Spleen (tissue), 11 donors: ENCODE results near the gene AGMO. TPM values are rescaled to one million over a fixed set of nuclear protein-coding genes. Genes with fewer than 3 reads are reported as not detected.
A peak's percentile ranks its signal among the peaks of the same experiment; 100 is the strongest.
"Not testable (repeated sequence)": the region's sequence is repeated elsewhere in the genome, so short reads cannot be mapped to it uniquely, and the experiment has no call there.

ENCODE experiments used
- DNase-seq: peaks from one replicate; pipeline ENCODE4 v3.0.0-alpha.2; 2020
- H3K27ac ChIP-seq, 8 donors: fragments of 200-600 bp; sonication (generic) in 7 of 8; 1 replicate in 4 of 8; 2 replicates in 4 of 8; pipeline versions ENCODE4 v1.5.0 to v1.8.0; 2016 to 2021; ENCODE audit warnings: inconsistent platforms in 4 of 8, mild to moderate bottlenecking in 4 of 8, moderate library complexity in 1 of 8
- H3K27me3 ChIP-seq, 7 donors: fragments of 200-600 bp; sonication (generic) in 6 of 7; replicated peaks in 1 of 7; 1 replicate in 4 of 7; 2 replicates in 3 of 7; pipeline versions ENCODE4 v1.5.0 to v1.8.0; 2016 to 2021; ENCODE audit warnings: inconsistent platforms in 3 of 7, mild to moderate bottlenecking in 1 of 7
- H3K36me3 ChIP-seq, 6 donors: fragments of 200-600 bp; sonication (generic) in 5 of 6; 1 replicate in 4 of 6; 2 replicates in 2 of 6; pipeline versions ENCODE4 v1.5.0 to v1.8.0; 2016 to 2021; ENCODE audit warnings: inconsistent platforms in 2 of 6
- H3K4me1 ChIP-seq, 6 donors: fragments of 200-600 bp; sonication (generic) in 5 of 6; 1 replicate in 3 of 6; 2 replicates in 3 of 6; pipeline versions ENCODE4 v1.5.0 to v1.8.0; 2016 to 2021; ENCODE audit warnings: inconsistent platforms in 3 of 6
- H3K4me3 ChIP-seq, 8 donors: fragments of 200-600 bp; sonication (generic) in 7 of 8; 1 replicate in 4 of 8; 2 replicates in 4 of 8; pipeline versions ENCODE4 v1.5.0 to v1.8.0; 2016 to 2021; ENCODE audit warnings: inconsistent platforms in 4 of 8, mild to moderate bottlenecking in 4 of 8, moderate library complexity in 2 of 8
- H3K9me3 ChIP-seq, 8 donors: fragments of 200-600 bp; sonication (generic) in 7 of 8; 1 replicate in 4 of 8; 2 replicates in 4 of 8; pipeline versions ENCODE4 v1.5.0 to v1.8.0; 2016 to 2021; ENCODE audit warnings: inconsistent platforms in 4 of 8
- POLR2A ChIP-seq, 3 donors: fragments of 450-650 bp; IDR thresholded peaks; one replicate each; pipeline ENCODE4 v1.5.1; 2017; ENCODE audit warnings: antibody characterized with exemption in 3 of 3, mild to moderate bottlenecking in 1 of 3
- POLR2AphosphoS5 ChIP-seq, 3 donors: sonication (generic); formaldehyde crosslinking; IDR thresholded peaks; one replicate each; pipeline ENCODE4 v1.5.1; 2017; ENCODE audit warnings: antibody characterized with exemption in 3 of 3
- WGBS, 5 donors: extraction: QIAGEN DNeasy Blood & Tissue Kit in 3 of 5; methylation state at CpG; one replicate each; pipeline versions ENCODE4 v1.1.5 to v1.1.7; 2013 to 2018; 5-methylcytosine and 5-hydroxymethylcytosine counted together
- intact Hi-C: fragments of 100-400 bp; cut with DNase I; formaldehyde crosslinking; loops from one replicate; pipeline ENCODE4 v1.15.0; 2023; ENCODE audit warnings: low total_unique reads
- polyA plus RNA-seq, 3 donors: library from polyadenylated mRNA; stranded (reverse); fragments of 200-250 nt; gene quantifications; one replicate each; pipeline ENCODE4 v1.2.1, GENCODE V29; 2013
- total RNA-seq, 7 donors: library from RNA; depleted of rRNA in 3 of 7; stranded (reverse); fragments of >200 nt in 3 of 7; fragmentation: NEBNext Ultra II Directional in 4 of 7; extraction: Animal tissue kit (Norgen Biotek cat#: 25700) in 4 of 7; gene quantifications; one replicate each; pipeline versions ENCODE4 v1.1.0 to v1.2.1, GENCODE V29; 2016 to 2021
- TF ChIP-seq, protein P1 (sequence below), 11 experiments: fragments of 200-600 bp in 7 of 11; fragments of 450-650 bp in 4 of 11; sonication (generic) in 4 of 11; IDR thresholded peaks in 8 of 11; conservative IDR thresholded peaks in 3 of 11; 1 replicate in 7 of 11; 2 replicates in 4 of 11; pipeline versions ENCODE4 v1.4.0 to v1.8.0; 2016 to 2021; ENCODE audit warnings: antibody characterized with exemption in 11 of 11, inconsistent platforms in 4 of 11, mild to moderate bottlenecking in 1 of 11
- donor health status: healthy with polysubstance abuse.
- donor health status: DM: no; HTN: no; CAD: no; lungs with moderate emphysema.
- donor health status: DM: no; HTN: no; CAD: no.
- donor health status: Bipolar disorder and iron deficiency.
- donor health status: healthy.
- donor health status: DM: no; HTN: no; CAD: no.
- donor health status: DM: yes; HTN: yes; CAD: no.

The AGMO gene
- total and polyA plus RNA-seq, 10 donors: 0.02 to 0.03 (median 0.03) TPM; not detected in 7

DNA sequence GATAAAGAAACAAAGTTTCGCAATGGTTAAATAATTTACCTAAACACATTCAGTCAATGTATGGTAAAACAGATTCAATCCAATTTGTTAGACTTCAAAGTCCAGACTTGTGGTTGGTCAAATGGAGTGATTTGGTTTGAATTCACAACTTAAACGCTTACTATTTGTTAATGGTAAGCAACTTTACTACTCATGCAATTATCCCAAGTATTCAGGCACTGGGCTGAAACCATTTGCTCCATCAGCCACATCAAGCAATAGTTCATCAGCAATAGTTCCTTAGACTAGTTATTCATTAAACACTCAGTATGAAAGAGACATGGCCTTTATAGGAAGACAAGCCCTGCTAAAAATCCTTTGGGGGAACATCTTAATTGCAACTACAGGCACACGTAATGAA, 253.0 kb downstream of the AGMO start:
- no peaks in the 10 kb centered on the region for H3K36me3 ChIP-seq
- no peak for DNase-seq
- H3K9me3 ChIP-seq: no peaks in the 10 kb centered on the region
- intact Hi-C loops: no loop called here
- whole genome bisulfite sequencing, 5 donors: 89 to 97% (median 93%) methylated on average over 3 of the region's 3 CpGs
- peaks cover 0 to 2% (median 0%) of the 10 kb centered on the region in 6 donors for H3K4me1 ChIP-seq
- no peaks in the 10 kb centered on the region for H3K27me3 ChIP-seq
- no peak overlapping the region for H3K4me3 ChIP-seq
- no peak overlapping the region for H3K27ac ChIP-seq
- TF ChIP-seq, protein P1, sequence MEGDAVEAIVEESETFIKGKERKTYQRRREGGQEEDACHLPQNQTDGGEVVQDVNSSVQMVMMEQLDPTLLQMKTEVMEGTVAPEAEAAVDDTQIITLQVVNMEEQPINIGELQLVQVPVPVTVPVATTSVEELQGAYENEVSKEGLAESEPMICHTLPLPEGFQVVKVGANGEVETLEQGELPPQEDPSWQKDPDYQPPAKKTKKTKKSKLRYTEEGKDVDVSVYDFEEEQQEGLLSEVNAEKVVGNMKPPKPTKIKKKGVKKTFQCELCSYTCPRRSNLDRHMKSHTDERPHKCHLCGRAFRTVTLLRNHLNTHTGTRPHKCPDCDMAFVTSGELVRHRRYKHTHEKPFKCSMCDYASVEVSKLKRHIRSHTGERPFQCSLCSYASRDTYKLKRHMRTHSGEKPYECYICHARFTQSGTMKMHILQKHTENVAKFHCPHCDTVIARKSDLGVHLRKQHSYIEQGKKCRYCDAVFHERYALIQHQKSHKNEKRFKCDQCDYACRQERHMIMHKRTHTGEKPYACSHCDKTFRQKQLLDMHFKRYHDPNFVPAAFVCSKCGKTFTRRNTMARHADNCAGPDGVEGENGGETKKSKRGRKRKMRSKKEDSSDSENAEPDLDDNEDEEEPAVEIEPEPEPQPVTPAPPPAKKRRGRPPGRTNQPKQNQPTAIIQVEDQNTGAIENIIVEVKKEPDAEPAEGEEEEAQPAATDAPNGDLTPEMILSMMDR (IDR thresholded peaks at IDR 0.05 in 8 of 11, conservative IDR thresholded peaks at IDR 0.05 in 3 of 11): no peak
- TF ChIP-seq POLR2AphosphoS5 (IDR thresholded peaks at IDR 0.05) (no peak), POLR2A (IDR thresholded peaks at IDR 0.05) (no peak)

DNA sequence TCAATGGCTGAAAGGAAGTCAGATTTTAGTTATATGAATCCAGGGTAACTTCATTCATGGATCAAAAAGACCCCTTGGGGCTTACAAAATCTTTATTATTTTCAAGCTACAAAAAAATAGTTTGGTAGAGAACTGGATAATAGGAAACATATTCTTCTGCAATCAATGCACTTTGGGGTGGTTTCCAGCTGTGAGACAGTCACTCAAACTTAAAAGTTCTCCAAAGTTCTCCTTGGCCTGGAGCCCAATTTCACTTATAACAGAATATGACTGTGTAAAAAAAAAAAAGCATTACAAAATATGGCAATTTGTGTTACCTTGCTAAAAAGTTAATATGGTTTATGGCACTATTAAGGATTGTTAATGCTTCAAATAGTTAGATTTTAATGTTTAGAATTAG, 255.5 kb downstream of the AGMO start:
- DNase-seq: no peak
- intact Hi-C loops: no loop called here
- Histone ChIP-seq H3K4me3 (no peak overlapping the region), H3K27me3 (no peaks in the 10 kb centered on the region), H3K27ac (no peak overlapping the region), H3K4me1 (peaks cover 0 to 2% (median 0%) of the 10 kb centered on the region in 6 donors), H3K9me3 (no peaks in the 10 kb centered on the region), H3K36me3 (no peaks in the 10 kb centered on the region)
- TF ChIP-seq POLR2AphosphoS5 (IDR thresholded peaks at IDR 0.05): no peak

DNA sequence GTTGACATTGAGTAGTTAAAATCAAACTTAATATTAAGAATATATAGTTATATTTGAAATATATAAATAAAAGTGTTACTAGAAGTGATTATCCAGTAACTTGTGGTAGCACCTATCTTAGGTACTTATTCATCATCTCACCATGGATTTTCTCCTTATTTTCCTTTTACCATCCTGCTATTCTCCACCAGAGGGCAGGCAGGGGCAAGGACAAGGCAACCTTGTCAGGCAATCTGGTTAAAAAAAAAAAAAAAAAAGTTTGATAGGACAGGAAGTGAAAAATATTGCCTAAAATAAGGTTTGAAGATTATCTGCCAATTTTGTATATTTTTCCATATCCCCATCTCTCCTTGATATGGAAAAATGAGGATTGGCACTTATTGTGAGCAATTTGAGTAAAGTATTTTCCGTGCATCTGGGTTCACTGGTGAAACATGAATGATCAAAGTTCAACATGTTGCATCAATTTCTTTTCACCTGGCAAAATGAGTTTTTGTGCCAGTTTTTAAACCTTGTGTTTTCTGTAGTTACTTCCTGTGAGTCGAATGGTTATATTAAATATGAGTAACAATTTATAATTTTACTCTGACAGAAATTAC, 256.7 kb downstream of the AGMO start:
- no peaks in the 10 kb centered on the region for H3K36me3 ChIP-seq
- intact Hi-C loops: no loop called here
- no peaks in the 10 kb centered on the region for H3K9me3 ChIP-seq
- H3K27me3 ChIP-seq: no peaks in the 10 kb centered on the region
- WGBS, 5 donors: 62 to 76% (median 66%) methylated on average over 2 of the region's 2 CpGs
- peaks cover 0 to 2% (median 0%) of the 10 kb centered on the region in 6 donors for H3K4me1 ChIP-seq
- no peak overlapping the region for H3K4me3 ChIP-seq
- no peak for DNase-seq
- no peak for TF ChIP-seq POLR2A (IDR thresholded peaks at IDR 0.05)
- TF ChIP-seq, protein P1 (IDR thresholded peaks at IDR 0.05 in 8 of 11, conservative IDR thresholded peaks at IDR 0.05 in 3 of 11): peak in 4 of 11 experiments; percentile 9 to 38 (median 23)
- no peak overlapping the region for H3K27ac ChIP-seq

DNA sequence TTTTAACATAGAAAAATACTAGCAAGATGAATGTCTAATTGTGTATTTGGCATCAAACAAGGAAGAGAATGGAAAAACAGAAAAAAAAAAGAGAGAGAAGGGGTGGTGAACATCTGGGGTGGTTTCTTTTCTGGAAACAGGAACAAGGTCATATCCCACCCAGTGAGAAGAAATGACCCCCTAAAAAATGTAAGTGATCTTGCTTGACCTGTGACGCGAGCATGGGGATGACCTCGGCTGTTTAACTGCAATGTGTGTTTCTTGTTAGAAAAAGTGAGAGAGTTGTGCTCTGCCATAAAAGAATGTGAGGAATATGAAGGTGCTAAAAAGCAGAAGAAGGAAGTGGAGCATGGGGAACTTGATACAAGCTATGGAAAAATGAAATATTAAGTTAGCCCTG, 258.5 kb downstream of the AGMO start:
- Histone ChIP-seq H3K4me1 (peaks cover 0 to 2% (median 0%) of the 10 kb centered on the region in 6 donors), H3K36me3 (no peaks in the 10 kb centered on the region), H3K9me3 (no peaks in the 10 kb centered on the region), H3K27me3 (no peaks in the 10 kb centered on the region), H3K27ac (no peak overlapping the region), H3K4me3 (no peak overlapping the region)
- TF ChIP-seq POLR2AphosphoS5 (IDR thresholded peaks at IDR 0.05) (no peak), POLR2A (IDR thresholded peaks at IDR 0.05) (no peak)
- TF ChIP-seq, protein P1 (IDR thresholded peaks at IDR 0.05 in 8 of 11, conservative IDR thresholded peaks at IDR 0.05 in 3 of 11): no peak
- intact Hi-C loops: no loop called here
- WGBS, 5 donors: 78 to 87% (median 82%) methylated on average over 3 of the region's 3 CpGs
- no peak for DNase-seq

DNA sequence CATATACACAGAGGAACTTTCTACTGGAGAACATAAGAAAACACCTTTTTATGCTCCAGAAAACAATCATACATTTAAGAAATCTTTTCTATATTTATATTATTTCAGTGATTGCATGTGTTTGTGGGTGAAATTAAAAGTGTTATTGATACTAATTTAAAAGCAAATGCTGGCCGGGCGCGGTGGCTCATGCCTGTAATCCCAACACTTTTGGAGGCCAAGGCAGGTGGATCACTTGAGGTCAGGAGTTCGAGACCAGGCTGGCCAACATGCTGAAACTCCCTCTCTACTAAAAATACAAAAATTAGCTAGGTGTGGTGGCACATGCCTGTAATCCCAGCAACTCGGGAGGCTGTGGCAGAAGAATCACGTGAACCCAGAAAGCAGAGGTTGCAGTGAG, 260.8 kb downstream of the AGMO start:
- H3K27me3 ChIP-seq, H3K36me3 ChIP-seq, H3K4me3 ChIP-seq, H3K9me3 ChIP-seq, intact Hi-C loops, H3K27ac ChIP-seq, H3K4me1 ChIP-seq, DNase-seq: not testable (repeated sequence)
- 82 to 91% (median 90%) methylated on average over 6 of the region's 6 CpGs for WGBS, 5 donors
